H1 (cell line): ENCODE measurements around the gene RASSF5.

Experiments
- EGR1 ChIP-seq: IDR thresholded peaks from 2 replicates; pipeline ENCODE4 v1.6.1; 2011; ENCODE audit warnings: low read depth, low read length, borderline replicate concordance
- EP300 ChIP-seq, 2 experiments: IDR thresholded peaks; 1 replicate in 1 of 2; 2 replicates in 1 of 2; pipeline ENCODE4 v1.6.1; 2011 to 2012; ENCODE audit warnings: low read depth in 2 of 2, low read length in 2 of 2, mild to moderate bottlenecking in 2 of 2, borderline replicate concordance in 1 of 2, inconsistent platforms in 1 of 2, moderate library complexity in 1 of 2
- JUN ChIP-seq: IDR thresholded peaks from 2 replicates; pipeline ENCODE4 v1.6.1; 2011; ENCODE audit warnings: low read depth, mild to moderate bottlenecking, improper control_type of control experiment, low read length
- JUND ChIP-seq: IDR thresholded peaks from 2 replicates; pipeline ENCODE4 v1.6.1; 2011; ENCODE audit warnings: mild to moderate bottlenecking, improper control_type of control experiment, low read length
- PHF8 ChIP-seq: fragments of 200-600 bp; sonication (generic); conservative IDR thresholded peaks from 2 replicates; pipeline ENCODE4 v1.7.1; 2012; ENCODE audit warnings: low read depth, mild to moderate bottlenecking, inconsistent platforms, low read length, moderate library complexity
- POLR2A ChIP-seq, 2 experiments: IDR thresholded peaks; 1 replicate in 1 of 2; 2 replicates in 1 of 2; pipeline ENCODE4 v1.6.1; 2011; ENCODE audit warnings: low read depth in 2 of 2, low read length in 2 of 2, mild to moderate bottlenecking in 2 of 2; ENCODE audit errors: control extremely low read depth in 1 of 2
- SAP30 ChIP-seq: fragments of 300-600 bp; sonication (generic); IDR thresholded peaks from 2 replicates; pipeline ENCODE4 v1.7.1; 2012; ENCODE audit warnings: low read length, moderate library complexity, mild to moderate bottlenecking, inconsistent platforms; ENCODE audit not compliant: insufficient read depth, insufficient replicate concordance
- SIN3A ChIP-seq, 2 experiments: IDR thresholded peaks in 1 of 2; conservative IDR thresholded peaks in 1 of 2; 2 replicates each; pipeline ENCODE4 v1.6.1; 2011 to 2012; ENCODE audit warnings: low read length in 2 of 2, improper control_type of control experiment in 1 of 2, low read depth in 1 of 2, mild to moderate bottlenecking in 1 of 2
- ZNF274 ChIP-seq: IDR thresholded peaks from 2 replicates; pipeline ENCODE4 v1.7.0; 2012; ENCODE audit warnings: low read length, borderline replicate concordance; ENCODE audit errors: extremely low read depth
- TF ChIP-seq, protein P1 (sequence below), 3 experiments: IDR thresholded peaks; 1 replicate in 2 of 3; 2 replicates in 1 of 3; pipeline versions ENCODE4 v1.5.1 to v1.6.1; 2011; ENCODE audit warnings: low read length in 3 of 3, mild to moderate bottlenecking in 3 of 3, inconsistent platforms in 2 of 3, low read depth in 1 of 3, moderate library complexity in 1 of 3; ENCODE audit not compliant: insufficient read depth in 1 of 3; ENCODE audit errors: control extremely low read depth in 1 of 3
- TF ChIP-seq, protein P2 (sequence below): IDR thresholded peaks from 2 replicates; pipeline ENCODE4 v1.6.1; 2012; ENCODE audit warnings: inconsistent platforms

DNA sequence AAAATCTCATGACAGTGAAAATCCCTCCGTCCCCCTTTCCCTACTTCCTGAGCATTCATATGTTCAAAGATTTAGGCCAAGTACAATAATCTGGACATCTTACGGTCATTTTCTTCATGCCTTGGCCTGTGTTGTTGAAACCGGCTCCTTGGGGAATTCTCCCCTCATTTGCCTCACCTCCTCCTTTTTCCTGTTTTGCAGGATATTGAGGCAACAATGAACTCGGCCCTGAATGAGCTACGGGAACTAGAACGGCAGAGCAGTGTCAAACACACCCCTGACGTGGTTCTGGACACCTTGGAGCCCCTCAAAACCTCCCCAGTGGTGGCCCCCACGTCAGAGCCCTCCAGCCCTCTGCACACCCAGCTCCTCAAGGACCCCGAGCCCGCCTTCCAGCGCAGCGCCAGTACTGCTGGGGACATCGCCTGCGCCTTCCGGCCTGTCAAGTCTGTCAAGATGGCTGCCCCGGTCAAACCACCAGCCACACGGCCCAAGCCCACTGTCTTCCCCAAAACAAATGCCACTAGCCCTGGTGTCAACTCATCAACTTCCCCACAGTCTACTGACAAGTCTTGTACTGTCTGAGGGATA, 46.4 kb upstream of the RASSF5 start:
- TF ChIP-seq, protein P1, sequence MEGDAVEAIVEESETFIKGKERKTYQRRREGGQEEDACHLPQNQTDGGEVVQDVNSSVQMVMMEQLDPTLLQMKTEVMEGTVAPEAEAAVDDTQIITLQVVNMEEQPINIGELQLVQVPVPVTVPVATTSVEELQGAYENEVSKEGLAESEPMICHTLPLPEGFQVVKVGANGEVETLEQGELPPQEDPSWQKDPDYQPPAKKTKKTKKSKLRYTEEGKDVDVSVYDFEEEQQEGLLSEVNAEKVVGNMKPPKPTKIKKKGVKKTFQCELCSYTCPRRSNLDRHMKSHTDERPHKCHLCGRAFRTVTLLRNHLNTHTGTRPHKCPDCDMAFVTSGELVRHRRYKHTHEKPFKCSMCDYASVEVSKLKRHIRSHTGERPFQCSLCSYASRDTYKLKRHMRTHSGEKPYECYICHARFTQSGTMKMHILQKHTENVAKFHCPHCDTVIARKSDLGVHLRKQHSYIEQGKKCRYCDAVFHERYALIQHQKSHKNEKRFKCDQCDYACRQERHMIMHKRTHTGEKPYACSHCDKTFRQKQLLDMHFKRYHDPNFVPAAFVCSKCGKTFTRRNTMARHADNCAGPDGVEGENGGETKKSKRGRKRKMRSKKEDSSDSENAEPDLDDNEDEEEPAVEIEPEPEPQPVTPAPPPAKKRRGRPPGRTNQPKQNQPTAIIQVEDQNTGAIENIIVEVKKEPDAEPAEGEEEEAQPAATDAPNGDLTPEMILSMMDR (IDR thresholded peaks at IDR 0.05; ENCODE audit: control extremely low read depth in 1 of 3, insufficient read depth in 1 of 3, low read depth in 1 of 3, low read length in 3 of 3) = no peak
- no peak for TF ChIP-seq SAP30
- TF ChIP-seq, protein P2, sequence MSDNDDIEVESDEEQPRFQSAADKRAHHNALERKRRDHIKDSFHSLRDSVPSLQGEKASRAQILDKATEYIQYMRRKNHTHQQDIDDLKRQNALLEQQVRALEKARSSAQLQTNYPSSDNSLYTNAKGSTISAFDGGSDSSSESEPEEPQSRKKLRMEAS = no peak
- TF ChIP-seq JUN = no peak
- TF ChIP-seq JUND = no peak
- no peak for TF ChIP-seq EGR1
- no peak for TF ChIP-seq PHF8
- no peak for TF ChIP-seq SIN3A (conservative IDR thresholded peaks at IDR 0.05 in 1 of 2, IDR thresholded peaks at IDR 0.05 in 1 of 2; ENCODE audit: low read depth in 1 of 2, low read length in 2 of 2)
- TF ChIP-seq ZNF274 = no peak
- no peak for TF ChIP-seq EP300 (IDR thresholded peaks at IDR 0.05; ENCODE audit: borderline replicate concordance in 1 of 2, low read depth in 2 of 2, low read length in 2 of 2)
- TF ChIP-seq POLR2A (IDR thresholded peaks at IDR 0.05; ENCODE audit: control extremely low read depth in 1 of 2, low read depth in 2 of 2, low read length in 2 of 2) = no peak
